ENCODE data around the gene PRICKLE2.

The PRICKLE2 gene

DNA sequence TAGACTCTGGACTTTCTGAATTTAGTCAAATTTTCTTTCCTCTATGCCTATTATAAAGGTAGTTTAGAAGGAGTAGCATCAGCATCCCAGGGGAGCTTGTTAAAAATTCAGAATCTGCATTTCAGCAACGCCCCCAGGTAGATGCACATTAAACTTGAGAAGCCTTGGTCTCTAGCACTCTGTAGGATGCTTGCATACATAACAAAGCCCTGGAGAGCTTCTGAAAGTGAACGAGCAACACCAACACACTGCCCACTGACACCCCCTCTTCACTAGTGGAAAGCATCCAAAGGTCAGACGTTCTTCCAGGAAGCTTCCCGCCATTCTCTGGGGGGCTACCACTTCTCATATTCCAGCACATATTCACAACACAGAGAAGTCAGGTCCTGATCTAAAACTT, 6.5 kb downstream of the PRICKLE2 start:
- no peak for DNase-seq (ENCODE audit: low spot score)

- DNase-seq (ENCODE audit: low spot score), result no peak
Measured at GRCh38 chr3:64218329-64218728, 6.9 kb downstream of the PRICKLE2 start.

DNA sequence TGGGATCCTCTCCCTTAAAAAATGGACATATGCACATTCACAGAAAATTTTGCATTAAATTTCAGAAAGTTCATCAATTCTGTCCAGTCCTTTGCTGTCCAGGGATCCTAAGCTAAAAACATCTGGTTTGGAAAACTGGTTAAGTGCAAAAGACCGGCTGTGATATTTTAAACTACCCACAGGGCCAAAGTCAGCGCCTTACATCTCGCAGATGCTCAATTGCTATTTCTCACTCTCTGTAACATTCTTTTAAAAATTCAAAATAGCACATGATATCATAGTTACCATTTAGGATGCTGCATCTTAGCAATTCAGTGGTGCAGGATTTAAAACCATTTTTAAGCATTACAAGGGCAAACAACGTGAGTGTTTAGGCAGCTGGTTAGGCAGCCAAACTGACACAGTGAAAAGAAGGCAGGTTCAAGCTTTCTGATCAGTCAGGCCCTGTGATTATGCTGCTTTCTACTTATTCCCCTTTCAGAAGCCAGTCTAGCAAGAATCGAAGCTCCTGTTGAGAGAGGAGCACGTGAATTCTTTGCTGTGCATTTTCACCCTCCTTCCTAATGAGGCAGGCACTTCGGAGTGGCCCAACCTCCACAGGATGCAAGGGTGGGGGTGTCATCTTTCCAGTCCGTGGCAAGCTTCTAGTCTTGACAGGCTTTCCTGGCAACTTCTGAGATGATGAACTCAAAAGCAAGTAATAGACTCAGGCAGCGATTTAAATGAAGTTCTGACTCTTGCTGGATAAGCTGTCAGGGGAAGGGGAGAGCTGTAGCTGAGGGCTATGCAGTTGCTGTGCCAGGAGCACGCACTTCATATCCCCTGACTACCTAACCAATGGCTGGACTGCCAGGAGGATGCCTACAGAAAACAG, 8.8 kb downstream of the PRICKLE2 start:
- no peak for DNase-seq (ENCODE audit: low spot score)

GRCh38 chr3:64215559-64215958, 9.7 kb downstream of the PRICKLE2 start:
- no peak for DNase-seq (ENCODE audit: low spot score)

- no peak for DNase-seq (ENCODE audit: low spot score)
Measured at GRCh38 chr3:64215103-64215502, 10.2 kb downstream of the PRICKLE2 start.

DNA sequence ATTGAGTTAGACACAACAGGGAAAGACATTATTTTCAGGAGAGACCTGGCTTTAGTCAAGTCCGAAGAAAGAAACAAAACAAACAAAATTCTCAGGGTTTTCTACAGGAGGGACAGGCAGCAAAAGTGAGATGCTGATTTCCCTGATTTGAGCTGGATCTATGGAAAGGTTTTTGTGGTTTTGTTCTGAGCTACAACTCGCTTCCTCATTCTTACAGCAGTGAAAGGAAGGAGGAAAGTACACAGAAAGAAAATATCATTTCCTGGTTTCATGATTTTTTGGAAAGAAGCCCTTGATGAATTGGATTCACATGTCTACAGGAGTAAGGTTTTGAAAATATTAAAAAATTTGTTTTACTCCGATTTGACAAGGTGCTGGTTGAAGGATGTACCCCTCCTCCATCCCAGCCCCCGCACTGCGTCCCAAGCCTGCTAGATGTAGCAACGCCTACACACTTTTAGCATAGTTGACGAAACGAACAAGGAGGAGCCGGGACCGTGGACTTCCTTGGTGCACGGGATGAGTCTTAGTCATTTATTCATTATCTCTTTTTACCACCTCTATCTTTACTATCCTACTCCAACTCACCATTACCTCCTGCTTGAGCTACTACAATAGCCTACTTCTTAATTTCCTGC, 10.8 kb downstream of the PRICKLE2 start:
- DNase-seq (ENCODE audit: low spot score), result no peak

- no peak for DNase-seq (ENCODE audit: low spot score)
Measured at GRCh38 chr3:64213962-64214379, 11.3 kb downstream of the PRICKLE2 start.

DNA sequence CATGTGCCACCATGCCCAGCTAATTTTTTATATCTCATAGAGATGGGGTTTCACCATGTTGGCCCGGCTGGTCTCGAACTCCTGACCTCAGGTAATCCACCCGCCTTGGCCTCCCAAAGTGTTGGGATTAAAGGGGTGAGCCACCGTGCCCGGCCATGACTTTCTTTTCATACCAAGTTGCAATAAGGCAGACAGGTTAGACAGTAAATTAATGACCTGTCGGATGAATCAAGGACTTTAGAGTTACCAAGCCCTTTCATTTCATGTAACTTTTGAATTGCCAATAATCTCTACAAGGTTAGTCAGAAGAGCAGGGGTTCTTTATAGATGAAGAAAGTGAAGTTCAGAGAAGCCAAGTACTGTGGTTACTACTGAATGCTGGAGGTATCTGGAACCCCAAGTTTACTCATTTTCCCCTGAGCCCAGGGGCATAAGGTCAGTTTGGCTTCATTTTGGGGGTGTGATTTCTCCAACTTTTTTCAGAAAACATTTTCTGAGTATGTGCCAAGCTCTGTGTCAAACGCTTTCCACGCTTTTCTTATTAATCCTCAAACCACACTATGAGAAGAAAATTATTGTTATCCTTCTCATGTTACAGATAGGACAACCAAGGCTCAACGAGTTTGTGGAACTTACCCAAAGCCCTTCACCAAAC, 11.9 kb downstream of the PRICKLE2 start:
- no peak for DNase-seq (ENCODE audit: low spot score)

GRCh38 chr3:64209866-64210621, 15.2 kb downstream of the PRICKLE2 start:
- DNase-seq (ENCODE audit: low spot score), result no peak

GRCh38 chr3:64207289-64208080, 17.8 kb downstream of the PRICKLE2 start:
- DNase-seq (ENCODE audit: low spot score), result no peak

GRCh38 chr3:64203969-64204908, 21.0 kb downstream of the PRICKLE2 start:
- DNase-seq (ENCODE audit: low spot score), result no peak

- no peak for DNase-seq (ENCODE audit: low spot score)
Measured at GRCh38 chr3:64203216-64203615, 22.1 kb downstream of the PRICKLE2 start.

GRCh38 chr3:64199932-64200331, 25.3 kb downstream of the PRICKLE2 start:
- DNase-seq (ENCODE audit: low spot score), result no peak

GRCh38 chr3:64196236-64196929, 28.9 kb downstream of the PRICKLE2 start:
- no peak for DNase-seq (ENCODE audit: low spot score)

GRCh38 chr3:64195789-64196188, 29.5 kb downstream of the PRICKLE2 start:
- no peak for DNase-seq (ENCODE audit: low spot score)

DNA sequence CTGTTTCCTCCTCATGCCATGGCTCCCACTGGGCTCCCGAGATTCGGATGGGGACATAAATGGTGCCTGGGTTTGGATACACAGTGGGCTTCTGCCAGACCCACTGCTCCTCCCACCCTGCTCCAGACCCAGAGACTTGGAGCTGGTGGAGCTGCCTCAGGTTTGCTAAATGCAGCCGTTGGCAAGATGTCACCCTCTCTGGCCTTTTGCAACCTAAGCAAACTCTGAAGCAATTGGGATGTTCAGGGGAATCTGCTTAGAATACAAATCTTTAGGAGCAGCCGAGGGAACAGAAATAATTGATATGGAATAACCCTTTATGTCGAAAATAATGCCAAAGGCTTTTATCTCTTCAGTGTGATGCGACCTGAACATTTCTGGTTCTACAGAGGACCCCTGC, 33.4 kb downstream of the PRICKLE2 start:
- DNase-seq (ENCODE audit: low spot score), result no peak

DNA sequence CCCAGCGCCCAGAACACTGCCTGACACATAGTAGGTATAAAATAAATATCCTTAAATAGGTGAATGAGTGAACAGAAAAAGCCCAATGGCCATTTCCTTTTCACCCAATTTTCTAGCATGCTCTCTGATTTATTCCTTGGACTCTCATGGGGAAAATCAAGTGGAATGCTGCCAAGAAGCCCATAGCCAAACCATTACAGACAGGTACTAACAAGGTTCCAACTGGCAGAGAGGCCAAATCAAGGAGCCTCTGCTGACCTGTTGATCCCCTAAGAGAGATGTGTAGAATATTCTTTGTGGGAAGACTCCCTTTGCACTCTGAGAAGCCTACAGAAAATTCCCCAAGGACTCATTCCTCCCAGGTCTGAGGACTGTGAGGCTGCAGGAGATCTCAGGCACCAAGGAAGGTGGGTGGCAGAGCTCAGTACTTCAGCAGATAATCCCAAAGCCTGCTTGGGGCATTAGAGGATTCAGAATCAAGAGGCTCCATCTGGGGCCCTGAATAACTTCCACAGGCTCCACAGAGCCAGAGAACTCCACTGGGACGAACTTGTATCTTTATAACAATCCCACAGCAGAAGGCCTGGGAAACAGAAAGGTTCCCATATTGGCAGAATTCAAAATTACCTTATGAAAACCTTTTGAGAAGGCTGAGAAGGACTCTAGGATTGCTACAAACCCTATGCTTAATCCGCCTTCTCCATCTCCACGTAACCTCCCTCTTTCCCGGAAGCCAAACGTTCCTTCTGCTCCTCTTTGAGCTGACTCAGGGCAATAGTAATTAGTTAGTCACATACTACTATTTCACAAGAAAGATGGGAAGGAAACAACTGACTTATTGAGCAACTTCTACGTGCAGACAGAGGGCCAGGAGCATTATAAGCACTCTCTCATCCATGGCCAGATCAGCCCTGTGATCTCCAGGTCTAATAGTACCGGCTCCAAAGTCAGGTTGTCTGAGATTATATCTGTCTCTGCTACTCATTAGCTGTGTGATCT, 34.5 kb downstream of the PRICKLE2 start:
- no peak for DNase-seq (ENCODE audit: low spot score)

GRCh38 chr3:64188810-64189560, 36.3 kb downstream of the PRICKLE2 start:
- no peak for DNase-seq (ENCODE audit: low spot score)
